Activated T-helper 1 cell treated with anti-CD3 and anti-CD28 coated beads, Interleukin-2, amount 50 U/mL, for 16 hours (primary cell): Measurements from ENCODE around the gene ZNF471.

ENCODE experiments used
- DNase-seq, 2 donors: peaks; one replicate each; pipeline ENCODE4 v3.0.0-alpha.2; 2020; ENCODE audit warnings: low read depth in 1 of 2, low spot score in 1 of 2

The ZNF471 gene

GRCh38 chr19:56572589-56572988 lies 64.9 kb downstream of the ZNF471 start:
- no peak for DNase-seq

DNA sequence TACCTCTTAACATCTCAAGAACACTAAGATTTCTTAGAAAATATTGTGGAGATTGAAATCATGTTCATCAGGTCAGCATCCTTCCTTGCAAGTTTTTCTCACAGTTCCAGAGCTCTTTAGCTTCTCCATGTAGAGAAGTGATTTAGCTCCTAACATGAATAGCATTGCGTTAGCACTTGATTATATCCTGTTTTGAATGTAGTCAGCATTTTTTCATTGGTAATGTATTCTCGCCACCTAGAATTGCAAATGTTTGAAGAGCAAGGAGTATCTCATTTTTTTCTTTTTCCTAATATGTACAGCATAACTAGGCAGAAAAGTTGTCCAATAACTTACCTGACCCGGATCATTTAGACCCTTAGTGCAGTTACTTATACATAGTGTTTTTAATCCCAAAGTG lies 66.3 kb downstream of the ZNF471 start:
- DNase-seq, result no peak

DNA sequence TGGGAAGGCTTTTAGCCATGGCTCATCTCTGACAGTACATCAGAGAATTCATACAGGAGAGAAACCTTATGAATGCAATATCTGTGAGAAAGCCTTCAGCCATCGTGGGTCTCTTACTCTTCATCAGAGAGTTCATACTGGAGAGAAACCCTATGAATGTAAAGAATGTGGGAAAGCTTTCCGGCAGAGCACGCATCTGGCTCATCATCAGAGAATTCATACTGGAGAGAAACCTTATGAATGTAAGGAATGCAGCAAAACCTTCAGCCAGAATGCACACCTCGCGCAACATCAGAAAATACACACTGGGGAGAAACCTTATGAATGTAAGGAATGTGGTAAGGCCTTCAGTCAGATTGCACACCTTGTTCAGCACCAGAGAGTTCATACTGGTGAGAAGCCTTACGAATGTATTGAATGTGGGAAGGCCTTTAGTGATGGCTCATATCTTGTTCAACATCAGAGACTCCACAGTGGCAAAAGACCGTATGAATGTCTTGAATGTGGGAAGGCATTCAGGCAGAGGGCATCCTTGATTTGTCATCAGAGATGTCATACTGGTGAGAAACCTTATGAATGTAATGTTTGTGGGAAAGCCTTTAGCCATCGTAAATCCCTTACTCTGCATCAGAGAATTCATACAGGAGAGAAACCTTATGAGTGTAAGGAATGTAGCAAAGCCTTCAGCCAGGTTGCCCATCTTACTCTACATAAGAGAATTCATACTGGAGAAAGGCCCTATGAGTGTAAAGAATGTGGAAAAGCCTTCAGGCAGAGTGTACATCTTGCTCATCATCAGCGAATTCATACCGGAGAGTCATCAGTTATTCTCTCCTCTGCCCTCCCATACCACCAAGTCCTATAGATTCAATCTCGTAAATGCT lies 70.3 kb downstream of the ZNF471 start:
- DNase-seq, result no peak
